Measurements from ENCODE around the gene LRRC25. TPM values are rescaled to one million over a fixed set of nuclear protein-coding genes. Genes with fewer than 3 reads are reported as not detected.

The LRRC25 gene
- total RNA-seq, 1 experiment from 2014 or later, result not detected

DNA sequence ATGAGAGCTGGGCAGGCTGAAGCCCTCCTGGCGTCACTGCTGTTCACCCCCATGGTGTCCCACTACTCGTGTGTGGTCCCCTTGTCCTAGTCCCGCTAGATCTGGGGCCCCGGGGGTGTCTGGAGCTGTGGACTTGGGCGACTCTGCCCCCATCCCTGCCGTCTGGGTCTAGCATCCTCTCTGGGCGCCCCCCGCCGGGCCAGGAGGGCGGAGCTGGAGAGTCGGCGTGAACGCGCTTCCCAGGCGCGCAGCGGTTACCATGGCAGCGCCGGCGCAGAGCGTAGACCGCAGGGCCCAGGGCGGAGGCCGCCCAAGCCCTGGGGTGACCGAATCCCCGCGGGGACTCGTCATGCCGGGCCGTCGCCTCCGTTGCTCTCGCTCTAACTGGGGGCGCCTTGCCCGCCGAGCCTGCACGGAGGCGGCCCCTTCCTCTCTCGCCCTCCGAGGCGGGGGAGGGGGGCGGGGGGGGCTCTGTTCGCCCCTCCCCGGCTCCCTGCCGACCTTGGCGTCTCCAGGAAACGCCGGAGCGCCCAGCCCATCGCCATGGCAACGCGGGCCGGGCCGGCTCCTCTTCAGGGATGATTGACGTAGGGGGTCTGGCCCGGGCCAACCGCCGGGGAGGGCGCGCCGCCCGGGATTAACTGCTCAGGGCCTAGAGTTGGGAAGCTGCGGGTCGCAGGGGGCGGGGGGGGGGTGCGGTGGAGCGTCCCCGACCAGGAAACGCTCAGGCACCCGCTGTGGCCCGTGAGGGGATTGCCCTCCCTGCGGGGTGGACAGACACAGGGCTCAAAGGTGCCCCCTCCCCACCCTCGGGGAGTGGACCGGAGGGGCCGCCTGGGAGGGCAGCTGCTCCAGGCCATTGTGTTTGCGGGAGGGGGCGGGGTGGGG, 31.6 kb upstream of the LRRC25 start:
- DNase-seq (ENCODE audit: unreplicated experiment), result no peak
- intact Hi-C loops (cut with micrococcal nuclease), result no loop called here
- Mint-ChIP-seq H3K36me3 (ENCODE audit: insufficient read depth, unreplicated experiment) (peaks cover under 1% of the 10 kb centered on the region), H3K27ac (ENCODE audit: low read depth, unreplicated experiment) (no peak overlapping the region), H3K9me3 (ENCODE audit: unreplicated experiment) (no peaks in the 10 kb centered on the region), H3K4me3 (ENCODE audit: unreplicated experiment) (no peak overlapping the region), H3K4me1 (ENCODE audit: insufficient read depth, unreplicated experiment) (peaks cover 8% of the 10 kb centered on the region), H3K27me3 (ENCODE audit: insufficient read depth, unreplicated experiment) (no peaks in the 10 kb centered on the region)
- ChIA-PET POLR2A (no interaction called here), CTCF (interaction anchor here (0.6 kb wide), 1 partner anchor 75 kb away, joined by 3 read pairs; no protein-coding TSS in a partner anchor)
- no peak for TF ChIP-seq CTCF (IDR thresholded peaks at IDR 0.05; ENCODE audit: unreplicated experiment)
- no TSS peak for BruUV-seq (replicated peaks)

- Mint-ChIP-seq H3K36me3 (ENCODE audit: insufficient read depth, unreplicated experiment) (no peaks in the 10 kb centered on the region), H3K27ac (ENCODE audit: low read depth, unreplicated experiment) (no peak overlapping the region), H3K4me1 (ENCODE audit: insufficient read depth, unreplicated experiment) (peaks cover 9% of the 10 kb centered on the region), H3K9me3 (ENCODE audit: unreplicated experiment) (no peaks in the 10 kb centered on the region), H3K27me3 (ENCODE audit: insufficient read depth, unreplicated experiment) (no peaks in the 10 kb centered on the region), H3K4me3 (ENCODE audit: unreplicated experiment) (no peak overlapping the region)
- POLR2A ChIA-PET, result no interaction called here
- CTCF ChIA-PET, result no interaction called here
- BruUV-seq (replicated peaks), result no TSS peak
- TF ChIP-seq CTCF (IDR thresholded peaks at IDR 0.05; ENCODE audit: unreplicated experiment), result no peak
- no peak for DNase-seq (ENCODE audit: unreplicated experiment)
- intact Hi-C loops (cut with micrococcal nuclease), result no loop called here
Measured at GRCh38 chr19:18428173-18428786, 30.9 kb upstream of the LRRC25 start.

DNA sequence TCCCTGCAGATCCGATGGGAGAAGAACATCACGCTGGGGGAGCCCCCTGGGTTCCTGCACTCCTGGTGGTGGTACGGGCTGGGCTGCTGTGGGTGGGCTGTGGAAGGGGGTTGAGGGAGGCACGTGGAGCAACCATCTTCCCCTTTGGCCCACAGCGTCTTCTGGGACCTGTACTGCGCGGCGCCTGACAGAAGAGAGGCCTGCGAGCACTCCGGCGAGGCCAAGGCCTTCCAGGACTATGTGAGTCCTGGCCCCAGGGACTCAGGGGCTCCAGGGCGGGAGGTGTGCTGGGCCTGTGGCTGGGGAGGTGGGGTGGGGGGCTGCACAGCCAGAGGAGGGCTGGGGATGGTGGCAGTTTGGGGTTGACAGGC, 30.3 kb upstream of the LRRC25 start:
- no peaks in the 10 kb centered on the region for H3K9me3 Mint-ChIP-seq (ENCODE audit: unreplicated experiment)
- intact Hi-C loops (cut with micrococcal nuclease), result no loop called here
- no peaks in the 10 kb centered on the region for H3K36me3 Mint-ChIP-seq (ENCODE audit: insufficient read depth, unreplicated experiment)
- no peak for DNase-seq (ENCODE audit: unreplicated experiment)
- no peak overlapping the region for H3K27ac Mint-ChIP-seq (ENCODE audit: low read depth, unreplicated experiment)
- TF ChIP-seq CTCF (IDR thresholded peaks at IDR 0.05; ENCODE audit: unreplicated experiment), result no peak
- H3K27me3 Mint-ChIP-seq (ENCODE audit: insufficient read depth, unreplicated experiment), result no peaks in the 10 kb centered on the region
- H3K4me3 Mint-ChIP-seq (ENCODE audit: unreplicated experiment), result no peak overlapping the region
- ChIA-PET CTCF (no interaction called here), POLR2A (no interaction called here)
- no TSS peak for BruUV-seq (replicated peaks)
- peaks cover 14% of the 10 kb centered on the region for H3K4me1 Mint-ChIP-seq (ENCODE audit: insufficient read depth, unreplicated experiment)

- POLR2A ChIA-PET, result no interaction called here
- no TSS peak for BruUV-seq (replicated peaks)
- no peaks in the 10 kb centered on the region for H3K9me3 Mint-ChIP-seq (ENCODE audit: unreplicated experiment)
- H3K36me3 Mint-ChIP-seq (ENCODE audit: insufficient read depth, unreplicated experiment), result no peaks in the 10 kb centered on the region
- H3K4me3 Mint-ChIP-seq (ENCODE audit: unreplicated experiment), result no peak overlapping the region
- peaks cover 15% of the 10 kb centered on the region for H3K4me1 Mint-ChIP-seq (ENCODE audit: insufficient read depth, unreplicated experiment)
- H3K27me3 Mint-ChIP-seq (ENCODE audit: insufficient read depth, unreplicated experiment), result no peaks in the 10 kb centered on the region
- DNase-seq (ENCODE audit: unreplicated experiment), result no peak
- H3K27ac Mint-ChIP-seq (ENCODE audit: low read depth, unreplicated experiment), result no peak overlapping the region
- TF ChIP-seq CTCF (IDR thresholded peaks at IDR 0.05; ENCODE audit: unreplicated experiment), result no peak
- CTCF ChIA-PET, result no interaction called here
- intact Hi-C loops (cut with micrococcal nuclease), result no loop called here
Measured at GRCh38 chr19:18427080-18427742, 29.8 kb upstream of the LRRC25 start.
